H1 (cell line): ENCODE measurements around the gene GSE1. TPM values are rescaled to one million over a fixed set of nuclear protein-coding genes. Genes with fewer than 3 reads are reported as not detected.

ENCODE experiments used
- EP300 ChIP-seq, 2 experiments: IDR thresholded peaks; 1 replicate in 1 of 2; 2 replicates in 1 of 2; pipeline ENCODE4 v1.6.1; 2011 to 2012; ENCODE audit warnings: low read depth in 2 of 2, low read length in 2 of 2, mild to moderate bottlenecking in 2 of 2, borderline replicate concordance in 1 of 2, inconsistent platforms in 1 of 2, moderate library complexity in 1 of 2
- RNF2 ChIP-seq: fragments of 200-900, 300-1000 bp; sonication (generic); IDR thresholded peaks from 2 replicates; pipeline ENCODE4 v1.7.1; 2016; ENCODE audit warnings: borderline replicate concordance, low read depth, mild to moderate bottlenecking, antibody characterized with exemption, low read length; ENCODE audit not compliant: poor library complexity, severe bottlenecking; ENCODE audit errors: missing control alignments
- SAP30 ChIP-seq: fragments of 300-600 bp; sonication (generic); IDR thresholded peaks from 2 replicates; pipeline ENCODE4 v1.7.1; 2012; ENCODE audit warnings: low read length, moderate library complexity, mild to moderate bottlenecking, inconsistent platforms; ENCODE audit not compliant: insufficient read depth, insufficient replicate concordance
- polyA plus RNA-seq, 7 experiments: library from polyadenylated mRNA; depleted of rRNA in 3 of 7; stranded (reverse) in 5 of 7; unstranded in 2 of 7; fragments of >200 nt in 5 of 7; fragments of 200-250 nt in 2 of 7; gene quantifications; 1 replicate in 5 of 7; 2 replicates in 1 of 7; 4 replicates in 1 of 7; pipeline versions ENCODE4 v1.2.1 to v1.2.3, GENCODE V29; 2011 to 2013; ENCODE audit warnings: missing spikeins in 2 of 7, mixed read lengths in 2 of 7
- total RNA-seq: library from RNA; stranded (reverse); fragmentation: NEBNext Ultra II Directional; extraction: Animal tissue kit (Norgen Biotek cat#: 25700); gene quantifications from 2 replicates; pipeline ENCODE4 v1.2.1, GENCODE V29; 2021
- TF ChIP-seq, protein P1 (sequence below): fragments of 300-600 bp; sonication (generic); IDR thresholded peaks from 2 replicates; pipeline ENCODE4 v1.7.1; 2012; ENCODE audit warnings: low read length, moderate library complexity, mild to moderate bottlenecking, inconsistent platforms; ENCODE audit not compliant: insufficient replicate concordance
- TF ChIP-seq, protein P2 (sequence below): IDR thresholded peaks from 2 replicates; pipeline ENCODE4 v1.6.1; 2011; ENCODE audit warnings: low read length, improper control_type of control experiment
- TF ChIP-seq, protein P3 (sequence below): IDR thresholded peaks from 2 replicates; pipeline ENCODE4 v1.6.1; 2012; ENCODE audit warnings: inconsistent platforms

The GSE1 gene
- total and polyA plus RNA-seq, 2 of the 8 experiments (the other 6 are each of a cell fraction or from before 2014, with no cell fraction given) = 26.0 to 65.6 TPM

DNA sequence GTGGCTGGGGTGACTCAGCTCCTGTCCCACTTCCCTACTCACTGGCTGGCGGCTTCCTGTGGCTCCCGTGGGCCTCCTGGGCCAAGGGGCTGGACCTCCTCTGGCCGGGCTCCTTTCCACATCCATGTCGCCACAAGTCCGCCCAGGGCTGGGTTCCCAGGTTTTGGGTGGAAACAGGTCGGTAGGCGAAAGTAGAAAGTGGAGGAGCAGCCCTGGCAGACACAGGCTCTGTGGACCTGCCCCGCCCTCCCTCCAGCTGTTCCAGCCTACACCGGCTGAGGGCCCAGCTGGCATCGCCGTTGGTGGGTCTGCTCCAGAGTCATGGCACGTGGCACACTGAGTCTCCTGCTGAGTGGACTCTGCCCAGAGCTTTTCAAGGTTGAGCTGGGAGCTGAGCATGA, 28.7 kb downstream of the GSE1 start (continued):
- TF ChIP-seq, protein P1, sequence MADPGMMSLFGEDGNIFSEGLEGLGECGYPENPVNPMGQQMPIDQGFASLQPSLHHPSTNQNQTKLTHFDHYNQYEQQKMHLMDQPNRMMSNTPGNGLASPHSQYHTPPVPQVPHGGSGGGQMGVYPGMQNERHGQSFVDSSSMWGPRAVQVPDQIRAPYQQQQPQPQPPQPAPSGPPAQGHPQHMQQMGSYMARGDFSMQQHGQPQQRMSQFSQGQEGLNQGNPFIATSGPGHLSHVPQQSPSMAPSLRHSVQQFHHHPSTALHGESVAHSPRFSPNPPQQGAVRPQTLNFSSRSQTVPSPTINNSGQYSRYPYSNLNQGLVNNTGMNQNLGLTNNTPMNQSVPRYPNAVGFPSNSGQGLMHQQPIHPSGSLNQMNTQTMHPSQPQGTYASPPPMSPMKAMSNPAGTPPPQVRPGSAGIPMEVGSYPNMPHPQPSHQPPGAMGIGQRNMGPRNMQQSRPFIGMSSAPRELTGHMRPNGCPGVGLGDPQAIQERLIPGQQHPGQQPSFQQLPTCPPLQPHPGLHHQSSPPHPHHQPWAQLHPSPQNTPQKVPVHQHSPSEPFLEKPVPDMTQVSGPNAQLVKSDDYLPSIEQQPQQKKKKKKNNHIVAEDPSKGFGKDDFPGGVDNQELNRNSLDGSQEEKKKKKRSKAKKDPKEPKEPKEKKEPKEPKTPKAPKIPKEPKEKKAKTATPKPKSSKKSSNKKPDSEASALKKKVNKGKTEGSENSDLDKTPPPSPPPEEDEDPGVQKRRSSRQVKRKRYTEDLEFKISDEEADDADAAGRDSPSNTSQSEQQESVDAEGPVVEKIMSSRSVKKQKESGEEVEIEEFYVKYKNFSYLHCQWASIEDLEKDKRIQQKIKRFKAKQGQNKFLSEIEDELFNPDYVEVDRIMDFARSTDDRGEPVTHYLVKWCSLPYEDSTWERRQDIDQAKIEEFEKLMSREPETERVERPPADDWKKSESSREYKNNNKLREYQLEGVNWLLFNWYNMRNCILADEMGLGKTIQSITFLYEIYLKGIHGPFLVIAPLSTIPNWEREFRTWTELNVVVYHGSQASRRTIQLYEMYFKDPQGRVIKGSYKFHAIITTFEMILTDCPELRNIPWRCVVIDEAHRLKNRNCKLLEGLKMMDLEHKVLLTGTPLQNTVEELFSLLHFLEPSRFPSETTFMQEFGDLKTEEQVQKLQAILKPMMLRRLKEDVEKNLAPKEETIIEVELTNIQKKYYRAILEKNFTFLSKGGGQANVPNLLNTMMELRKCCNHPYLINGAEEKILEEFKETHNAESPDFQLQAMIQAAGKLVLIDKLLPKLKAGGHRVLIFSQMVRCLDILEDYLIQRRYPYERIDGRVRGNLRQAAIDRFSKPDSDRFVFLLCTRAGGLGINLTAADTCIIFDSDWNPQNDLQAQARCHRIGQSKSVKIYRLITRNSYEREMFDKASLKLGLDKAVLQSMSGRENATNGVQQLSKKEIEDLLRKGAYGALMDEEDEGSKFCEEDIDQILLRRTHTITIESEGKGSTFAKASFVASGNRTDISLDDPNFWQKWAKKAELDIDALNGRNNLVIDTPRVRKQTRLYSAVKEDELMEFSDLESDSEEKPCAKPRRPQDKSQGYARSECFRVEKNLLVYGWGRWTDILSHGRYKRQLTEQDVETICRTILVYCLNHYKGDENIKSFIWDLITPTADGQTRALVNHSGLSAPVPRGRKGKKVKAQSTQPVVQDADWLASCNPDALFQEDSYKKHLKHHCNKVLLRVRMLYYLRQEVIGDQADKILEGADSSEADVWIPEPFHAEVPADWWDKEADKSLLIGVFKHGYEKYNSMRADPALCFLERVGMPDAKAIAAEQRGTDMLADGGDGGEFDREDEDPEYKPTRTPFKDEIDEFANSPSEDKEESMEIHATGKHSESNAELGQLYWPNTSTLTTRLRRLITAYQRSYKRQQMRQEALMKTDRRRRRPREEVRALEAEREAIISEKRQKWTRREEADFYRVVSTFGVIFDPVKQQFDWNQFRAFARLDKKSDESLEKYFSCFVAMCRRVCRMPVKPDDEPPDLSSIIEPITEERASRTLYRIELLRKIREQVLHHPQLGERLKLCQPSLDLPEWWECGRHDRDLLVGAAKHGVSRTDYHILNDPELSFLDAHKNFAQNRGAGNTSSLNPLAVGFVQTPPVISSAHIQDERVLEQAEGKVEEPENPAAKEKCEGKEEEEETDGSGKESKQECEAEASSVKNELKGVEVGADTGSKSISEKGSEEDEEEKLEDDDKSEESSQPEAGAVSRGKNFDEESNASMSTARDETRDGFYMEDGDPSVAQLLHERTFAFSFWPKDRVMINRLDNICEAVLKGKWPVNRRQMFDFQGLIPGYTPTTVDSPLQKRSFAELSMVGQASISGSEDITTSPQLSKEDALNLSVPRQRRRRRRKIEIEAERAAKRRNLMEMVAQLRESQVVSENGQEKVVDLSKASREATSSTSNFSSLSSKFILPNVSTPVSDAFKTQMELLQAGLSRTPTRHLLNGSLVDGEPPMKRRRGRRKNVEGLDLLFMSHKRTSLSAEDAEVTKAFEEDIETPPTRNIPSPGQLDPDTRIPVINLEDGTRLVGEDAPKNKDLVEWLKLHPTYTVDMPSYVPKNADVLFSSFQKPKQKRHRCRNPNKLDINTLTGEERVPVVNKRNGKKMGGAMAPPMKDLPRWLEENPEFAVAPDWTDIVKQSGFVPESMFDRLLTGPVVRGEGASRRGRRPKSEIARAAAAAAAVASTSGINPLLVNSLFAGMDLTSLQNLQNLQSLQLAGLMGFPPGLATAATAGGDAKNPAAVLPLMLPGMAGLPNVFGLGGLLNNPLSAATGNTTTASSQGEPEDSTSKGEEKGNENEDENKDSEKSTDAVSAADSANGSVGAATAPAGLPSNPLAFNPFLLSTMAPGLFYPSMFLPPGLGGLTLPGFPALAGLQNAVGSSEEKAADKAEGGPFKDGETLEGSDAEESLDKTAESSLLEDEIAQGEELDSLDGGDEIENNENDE = no peak
- no peak for TF ChIP-seq RNF2
- TF ChIP-seq, protein P2, sequence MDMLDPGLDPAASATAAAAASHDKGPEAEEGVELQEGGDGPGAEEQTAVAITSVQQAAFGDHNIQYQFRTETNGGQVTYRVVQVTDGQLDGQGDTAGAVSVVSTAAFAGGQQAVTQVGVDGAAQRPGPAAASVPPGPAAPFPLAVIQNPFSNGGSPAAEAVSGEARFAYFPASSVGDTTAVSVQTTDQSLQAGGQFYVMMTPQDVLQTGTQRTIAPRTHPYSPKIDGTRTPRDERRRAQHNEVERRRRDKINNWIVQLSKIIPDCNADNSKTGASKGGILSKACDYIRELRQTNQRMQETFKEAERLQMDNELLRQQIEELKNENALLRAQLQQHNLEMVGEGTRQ = no peak
- TF ChIP-seq EP300 (IDR thresholded peaks at IDR 0.05; ENCODE audit: borderline replicate concordance in 1 of 2, low read depth in 2 of 2, low read length in 2 of 2) = no peak
- TF ChIP-seq, protein P3, sequence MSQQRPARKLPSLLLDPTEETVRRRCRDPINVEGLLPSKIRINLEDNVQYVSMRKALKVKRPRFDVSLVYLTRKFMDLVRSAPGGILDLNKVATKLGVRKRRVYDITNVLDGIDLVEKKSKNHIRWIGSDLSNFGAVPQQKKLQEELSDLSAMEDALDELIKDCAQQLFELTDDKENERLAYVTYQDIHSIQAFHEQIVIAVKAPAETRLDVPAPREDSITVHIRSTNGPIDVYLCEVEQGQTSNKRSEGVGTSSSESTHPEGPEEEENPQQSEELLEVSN = no peak
- TF ChIP-seq SAP30 = no peak
